Ascending aorta (tissue), 2 donors: ENCODE data around the gene TMEM179. TPM values are rescaled to one million over a fixed set of nuclear protein-coding genes. Genes with fewer than 3 reads are reported as not detected.

Experiments
- DNase-seq, 2 donors: peaks; one replicate each; pipeline ENCODE4 v3.0.0-alpha.2; 2019; ENCODE audit warnings: low spot score in 2 of 2
- H3K27ac ChIP-seq, 2 donors: fragments of 200-600 bp; sonication (generic); one replicate each; pipeline ENCODE4 v1.5.1; 2016 to 2017; ENCODE audit warnings: mild to moderate bottlenecking in 1 of 2
- H3K27me3 ChIP-seq: fragments of 200-600 bp; sonication (generic); one replicate; pipeline ENCODE4 v1.5.1; 2017
- H3K36me3 ChIP-seq, 2 donors: fragments of 200-600 bp; sonication (generic); one replicate each; pipeline ENCODE4 v1.5.1; 2016
- H3K4me1 ChIP-seq, 2 donors: fragments of 200-600 bp; sonication (generic); one replicate each; pipeline ENCODE4 v1.5.1; 2016 to 2017; ENCODE audit warnings: mild to moderate bottlenecking in 1 of 2
- H3K4me3 ChIP-seq, 2 donors: fragments of 200-600 bp; sonication (generic); one replicate each; pipeline ENCODE4 v1.5.1; 2016 to 2017; ENCODE audit warnings: mild to moderate bottlenecking in 1 of 2
- H3K9me3 ChIP-seq, 2 donors: fragments of 200-600 bp; sonication (generic); one replicate each; pipeline ENCODE4 v1.5.1; 2016
- intact Hi-C: fragments of 100-400 bp; cut with DNase I; formaldehyde crosslinking; loops from one replicate; pipeline ENCODE4 v1.15.1; 2023
- total RNA-seq: library from RNA; depleted of rRNA; stranded (reverse); fragments of >200 nt; gene quantifications from one replicate; pipeline ENCODE4 v1.1.0, GENCODE V29; 2016
- TF ChIP-seq, protein P1 (sequence below), 3 experiments: fragments of 200-600 bp in 2 of 3; fragments of 450-650 bp in 1 of 3; sonication (generic) in 2 of 3; IDR thresholded peaks; one replicate each; pipeline ENCODE4 v1.5.1; 2016 to 2019; ENCODE audit warnings: antibody characterized with exemption in 3 of 3, mild to moderate bottlenecking in 1 of 3, moderate library complexity in 1 of 3

Gene TMEM179
- total RNA-seq, 1 donor from 2014 or later, result not detected

DNA sequence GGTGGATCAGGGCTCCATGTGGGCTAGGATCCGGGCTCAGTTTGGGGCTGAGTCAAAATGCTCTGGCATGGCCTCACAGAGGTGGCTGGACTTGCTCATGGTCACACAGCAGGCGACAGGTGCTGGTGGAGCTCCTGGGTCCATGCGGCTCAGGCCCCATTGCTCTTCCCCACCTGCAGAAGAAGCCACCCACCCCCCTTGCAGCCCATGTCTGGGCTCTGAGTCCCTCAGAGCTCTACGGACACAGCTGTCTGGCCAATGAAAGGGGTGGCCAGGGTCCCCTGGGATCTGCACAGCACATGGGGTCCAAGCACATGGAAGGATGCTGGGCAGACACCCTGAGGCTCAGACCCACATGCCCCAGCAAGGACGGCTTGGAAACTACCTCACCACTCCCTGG is 42.0 kb downstream of the TMEM179 start:
- intact Hi-C loops, result loop anchor here (1.0 to 5.0 kb wide), 2 partner anchors 425 to 480 kb away; no protein-coding TSS in a partner anchor
- no peak for DNase-seq

DNA sequence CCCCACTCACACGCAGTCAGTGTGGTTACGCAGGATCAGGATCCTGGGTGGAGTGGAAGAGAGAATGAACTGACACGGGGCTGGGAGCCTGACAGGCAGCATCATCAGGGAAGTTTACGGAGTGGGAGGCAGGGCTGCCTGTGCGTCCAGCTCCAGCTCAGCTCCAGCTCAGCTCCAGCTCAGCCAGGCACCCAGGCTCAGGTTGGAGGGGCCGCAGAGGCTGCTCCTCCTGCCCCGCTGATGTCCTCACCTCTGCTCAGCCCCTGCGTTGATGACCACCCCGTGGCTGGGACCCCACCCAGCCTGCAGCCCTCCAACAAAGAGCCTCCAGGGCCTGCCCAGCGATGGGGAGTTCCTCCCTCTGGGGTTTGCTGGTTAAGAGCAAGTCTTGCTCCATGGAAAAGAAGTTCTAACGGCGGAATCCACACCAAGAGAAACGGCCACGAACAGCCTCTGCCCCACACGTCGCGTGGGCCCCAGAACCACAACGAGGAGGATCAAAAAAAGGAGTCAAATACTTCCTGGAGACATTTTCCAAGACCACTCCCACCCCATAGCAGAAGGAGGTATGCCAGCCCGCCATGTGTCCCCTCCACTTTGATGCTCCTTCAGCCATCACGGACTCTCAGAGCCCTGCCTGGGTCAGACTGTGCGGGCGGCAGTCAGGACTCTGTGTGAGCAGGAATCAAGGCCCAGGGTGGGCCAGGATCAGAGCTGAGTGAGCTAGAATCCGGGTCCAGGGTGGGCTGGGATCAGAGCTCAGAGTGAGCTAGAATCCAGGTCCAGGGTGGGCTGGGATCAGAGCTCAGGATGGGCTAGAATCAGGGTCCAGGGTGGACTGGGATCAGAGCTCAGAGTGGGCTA is 42.7 kb downstream of the TMEM179 start:
- intact Hi-C loops, result loop anchor here (5.0 kb wide), 1 partner anchor 480 kb away; no protein-coding TSS in a partner anchor
- H3K4me3 ChIP-seq, result no peak overlapping the region
- TF ChIP-seq, protein P1, sequence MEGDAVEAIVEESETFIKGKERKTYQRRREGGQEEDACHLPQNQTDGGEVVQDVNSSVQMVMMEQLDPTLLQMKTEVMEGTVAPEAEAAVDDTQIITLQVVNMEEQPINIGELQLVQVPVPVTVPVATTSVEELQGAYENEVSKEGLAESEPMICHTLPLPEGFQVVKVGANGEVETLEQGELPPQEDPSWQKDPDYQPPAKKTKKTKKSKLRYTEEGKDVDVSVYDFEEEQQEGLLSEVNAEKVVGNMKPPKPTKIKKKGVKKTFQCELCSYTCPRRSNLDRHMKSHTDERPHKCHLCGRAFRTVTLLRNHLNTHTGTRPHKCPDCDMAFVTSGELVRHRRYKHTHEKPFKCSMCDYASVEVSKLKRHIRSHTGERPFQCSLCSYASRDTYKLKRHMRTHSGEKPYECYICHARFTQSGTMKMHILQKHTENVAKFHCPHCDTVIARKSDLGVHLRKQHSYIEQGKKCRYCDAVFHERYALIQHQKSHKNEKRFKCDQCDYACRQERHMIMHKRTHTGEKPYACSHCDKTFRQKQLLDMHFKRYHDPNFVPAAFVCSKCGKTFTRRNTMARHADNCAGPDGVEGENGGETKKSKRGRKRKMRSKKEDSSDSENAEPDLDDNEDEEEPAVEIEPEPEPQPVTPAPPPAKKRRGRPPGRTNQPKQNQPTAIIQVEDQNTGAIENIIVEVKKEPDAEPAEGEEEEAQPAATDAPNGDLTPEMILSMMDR (IDR thresholded peaks at IDR 0.05), result no peak
- H3K27me3 ChIP-seq, result no peaks in the 10 kb centered on the region
- H3K4me1 ChIP-seq, result no peaks in the 10 kb centered on the region
- no peak for DNase-seq
- no peaks in the 10 kb centered on the region for H3K36me3 ChIP-seq
- H3K9me3 ChIP-seq, result no peaks in the 10 kb centered on the region
- no peak overlapping the region for H3K27ac ChIP-seq

More for the DNA sequence above, 42.0 kb downstream of the TMEM179 start:
- H3K27ac ChIP-seq, result no peak overlapping the region
- no peaks in the 10 kb centered on the region for H3K9me3 ChIP-seq
- no peaks in the 10 kb centered on the region for H3K36me3 ChIP-seq
- no peaks in the 10 kb centered on the region for H3K27me3 ChIP-seq
- H3K4me3 ChIP-seq, result no peak overlapping the region
- TF ChIP-seq, protein P1 (IDR thresholded peaks at IDR 0.05), result no peak
- no peaks in the 10 kb centered on the region for H3K4me1 ChIP-seq

DNA sequence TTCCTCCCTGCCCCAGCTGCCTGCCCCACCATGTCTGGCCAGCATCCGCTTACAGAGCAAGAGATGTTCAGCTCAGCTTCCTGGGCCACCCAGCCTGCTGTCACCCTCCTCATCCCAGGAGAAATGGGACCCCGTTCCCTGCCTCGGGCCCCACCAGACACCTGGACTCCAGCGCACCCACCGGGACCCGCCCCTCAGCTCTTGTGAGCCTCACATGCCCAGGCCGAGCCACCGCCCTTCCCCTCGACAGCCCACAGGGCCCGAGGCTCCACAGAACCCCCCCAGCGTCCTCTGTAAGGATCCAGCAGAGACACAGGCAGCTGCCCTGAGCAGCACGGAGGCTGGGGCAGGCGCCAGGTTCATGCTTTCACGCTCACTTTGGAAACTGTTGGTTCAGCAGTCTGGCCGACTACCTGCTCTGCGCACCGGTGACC is 43.4 kb downstream of the TMEM179 start:
- no peak for DNase-seq
- Histone ChIP-seq H3K9me3 (no peaks in the 10 kb centered on the region), H3K27me3 (no peaks in the 10 kb centered on the region), H3K36me3 (no peaks in the 10 kb centered on the region), H3K27ac (no peak overlapping the region), H3K4me3 (no peak overlapping the region), H3K4me1 (no peaks in the 10 kb centered on the region)
- intact Hi-C loops, result loop anchor here (5.0 kb wide), 1 partner anchor 479 kb away; no protein-coding TSS in a partner anchor
- TF ChIP-seq, protein P1 (IDR thresholded peaks at IDR 0.05), result no peak

DNA sequence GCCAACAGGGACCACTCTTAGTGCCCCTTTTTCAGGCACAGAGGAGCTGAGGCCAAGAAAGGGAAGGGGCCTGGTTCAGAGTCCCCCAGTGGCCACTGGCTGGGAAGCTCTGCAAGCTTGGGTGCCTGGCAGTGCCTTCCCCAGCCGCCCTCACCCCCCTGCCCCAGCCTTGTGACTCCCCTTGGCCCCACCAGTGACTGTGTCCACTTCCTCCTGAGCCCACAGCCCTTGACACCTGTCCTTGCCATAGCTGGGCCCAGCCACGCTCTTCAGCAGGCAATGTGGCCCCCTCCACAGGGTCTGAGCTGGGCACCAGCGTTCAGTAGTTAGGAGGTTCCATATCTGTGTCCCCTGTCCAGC is 44.0 kb downstream of the TMEM179 start:
- intact Hi-C loops, result loop anchor here (5.0 kb wide), 1 partner anchor 478 kb away; no protein-coding TSS in a partner anchor
- Histone ChIP-seq H3K27me3 (no peaks in the 10 kb centered on the region), H3K4me3 (no peak overlapping the region), H3K4me1 (no peaks in the 10 kb centered on the region), H3K27ac (no peak overlapping the region), H3K9me3 (no peaks in the 10 kb centered on the region), H3K36me3 (no peaks in the 10 kb centered on the region)
- no peak for DNase-seq
- TF ChIP-seq, protein P1 (IDR thresholded peaks at IDR 0.05), result no peak

DNA sequence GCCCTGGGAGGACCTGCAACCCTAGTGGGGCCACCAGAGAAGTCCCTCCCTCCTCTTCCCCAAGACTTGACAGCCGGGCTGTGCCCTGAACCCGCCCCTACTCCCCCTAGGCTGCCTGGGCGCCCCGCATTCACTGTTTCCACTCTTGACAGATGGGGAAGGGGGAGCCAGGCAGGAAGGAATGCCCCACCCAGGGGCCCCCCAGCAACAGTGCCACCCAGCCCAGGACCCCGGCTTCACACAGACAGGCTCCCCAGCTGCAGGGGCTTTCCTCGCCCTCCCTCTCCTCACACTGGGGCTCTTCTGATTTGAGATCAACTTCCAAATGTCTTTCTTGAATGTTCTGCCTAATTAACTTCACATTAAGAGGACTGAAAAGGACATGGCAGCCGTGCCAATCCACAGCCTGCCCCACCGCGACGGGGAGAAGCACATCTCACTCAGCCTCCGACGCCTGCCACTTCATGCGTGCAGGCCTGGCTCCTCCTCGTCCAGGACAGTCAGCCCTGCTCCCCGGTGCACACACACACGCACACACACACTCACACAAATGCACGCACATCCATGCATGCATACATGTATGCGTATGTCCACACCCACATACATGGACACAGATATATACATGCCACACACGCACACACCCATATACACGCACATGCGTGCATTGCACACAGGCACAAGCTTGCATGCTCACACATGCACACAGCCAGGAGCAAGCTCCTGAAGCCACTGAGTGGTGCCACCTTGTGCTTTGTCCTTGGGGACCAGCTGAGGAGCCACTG is 44.6 kb downstream of the TMEM179 start:
- H3K4me3 ChIP-seq, result no peak overlapping the region
- TF ChIP-seq, protein P1 (IDR thresholded peaks at IDR 0.05), result no peak
- no peaks in the 10 kb centered on the region for H3K4me1 ChIP-seq
- intact Hi-C loops, result loop anchor here (5.0 kb wide), 1 partner anchor 478 kb away; no protein-coding TSS in a partner anchor
- no peaks in the 10 kb centered on the region for H3K9me3 ChIP-seq
- H3K27ac ChIP-seq, result no peak overlapping the region
- H3K27me3 ChIP-seq, result no peaks in the 10 kb centered on the region
- no peak for DNase-seq
- H3K36me3 ChIP-seq, result no peaks in the 10 kb centered on the region
